OCI-LY7 (cell line): ENCODE measurements around the gene EEF1A1.
"Not testable (repeated sequence)": the region's sequence is repeated elsewhere in the genome, so short reads cannot be mapped to it uniquely, and the experiment has no call there.

Source experiments
- EZH2phosphoT487 ChIP-seq: fragments of 200-600 bp; sonication (generic); IDR thresholded peaks from 2 replicates; pipeline ENCODE4 v1.6.1; 2018; ENCODE audit warnings: low read depth, borderline replicate concordance, mild to moderate bottlenecking, mixed run types, antibody characterized with exemption, low read length, moderate library complexity, mixed read lengths
- TF ChIP-seq, protein P1 (sequence below): fragments of 200-600 bp; sonication (generic); conservative IDR thresholded peaks from 2 replicates; pipeline ENCODE4 v1.5.1; 2014; ENCODE audit warnings: mild to moderate bottlenecking, antibody characterized with exemption, low read length, moderate library complexity, mixed read lengths

DNA sequence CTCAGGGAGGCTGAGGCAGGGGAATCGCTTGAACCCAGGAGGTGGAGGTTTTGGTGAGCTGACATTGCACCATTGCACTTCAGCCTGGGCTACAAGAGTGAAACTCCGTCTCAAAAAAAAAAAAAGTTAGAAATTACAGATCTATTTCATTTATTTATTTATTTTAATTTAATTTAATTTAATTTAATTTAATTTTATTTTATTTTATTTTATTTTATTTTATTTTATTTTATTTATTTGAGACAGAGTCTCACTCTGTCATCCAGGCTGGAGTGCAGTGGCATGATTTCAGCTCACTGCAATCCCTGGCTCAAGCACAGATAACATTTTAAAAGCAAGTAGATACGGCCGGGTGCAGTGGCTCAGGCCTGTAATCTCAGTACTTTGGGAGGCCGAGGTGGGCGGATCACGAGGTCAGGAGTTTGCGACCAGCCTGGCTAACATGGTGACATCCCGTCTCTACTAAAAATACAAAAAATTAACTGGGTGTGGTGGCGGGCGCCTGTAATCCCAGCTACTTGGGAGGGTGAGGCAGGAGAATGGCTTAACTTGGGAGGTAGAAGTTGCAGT is 34.6 kb upstream of the EEF1A1 start:
- TF ChIP-seq, protein P1, sequence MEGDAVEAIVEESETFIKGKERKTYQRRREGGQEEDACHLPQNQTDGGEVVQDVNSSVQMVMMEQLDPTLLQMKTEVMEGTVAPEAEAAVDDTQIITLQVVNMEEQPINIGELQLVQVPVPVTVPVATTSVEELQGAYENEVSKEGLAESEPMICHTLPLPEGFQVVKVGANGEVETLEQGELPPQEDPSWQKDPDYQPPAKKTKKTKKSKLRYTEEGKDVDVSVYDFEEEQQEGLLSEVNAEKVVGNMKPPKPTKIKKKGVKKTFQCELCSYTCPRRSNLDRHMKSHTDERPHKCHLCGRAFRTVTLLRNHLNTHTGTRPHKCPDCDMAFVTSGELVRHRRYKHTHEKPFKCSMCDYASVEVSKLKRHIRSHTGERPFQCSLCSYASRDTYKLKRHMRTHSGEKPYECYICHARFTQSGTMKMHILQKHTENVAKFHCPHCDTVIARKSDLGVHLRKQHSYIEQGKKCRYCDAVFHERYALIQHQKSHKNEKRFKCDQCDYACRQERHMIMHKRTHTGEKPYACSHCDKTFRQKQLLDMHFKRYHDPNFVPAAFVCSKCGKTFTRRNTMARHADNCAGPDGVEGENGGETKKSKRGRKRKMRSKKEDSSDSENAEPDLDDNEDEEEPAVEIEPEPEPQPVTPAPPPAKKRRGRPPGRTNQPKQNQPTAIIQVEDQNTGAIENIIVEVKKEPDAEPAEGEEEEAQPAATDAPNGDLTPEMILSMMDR = not testable (repeated sequence)
- TF ChIP-seq EZH2phosphoT487 = not testable (repeated sequence)
